WTC11 (cell line): ENCODE data around the gene ECHDC3.

Experiments
- ESRRA ChIP-seq: sonication (generic); formaldehyde crosslinking; IDR thresholded peaks from 2 replicates; pipeline ENCODE4 v1.8.1; 2022; ENCODE audit warnings: mild to moderate bottlenecking, missing genetic modification reagents, borderline replicate concordance
- IRF1 ChIP-seq: sonication (generic); formaldehyde crosslinking; IDR thresholded peaks from 2 replicates; pipeline ENCODE4 v1.8.0; 2023; ENCODE audit warnings: missing genetic modification reagents
- ZNF121 ChIP-seq: sonication (generic); formaldehyde crosslinking; IDR thresholded peaks from 2 replicates; pipeline ENCODE4 v1.8.0; 2023; ENCODE audit warnings: missing genetic modification reagents
- TF ChIP-seq, protein P1 (sequence below): fragments of 200-600 bp; IDR thresholded peaks from 2 replicates; pipeline ENCODE4 v1.8.0; 2022; ENCODE audit warnings: antibody characterized with exemption

GRCh38 chr10:11729790-11730315 lies 12.3 kb upstream of the ECHDC3 start:
- TF ChIP-seq, protein P1, sequence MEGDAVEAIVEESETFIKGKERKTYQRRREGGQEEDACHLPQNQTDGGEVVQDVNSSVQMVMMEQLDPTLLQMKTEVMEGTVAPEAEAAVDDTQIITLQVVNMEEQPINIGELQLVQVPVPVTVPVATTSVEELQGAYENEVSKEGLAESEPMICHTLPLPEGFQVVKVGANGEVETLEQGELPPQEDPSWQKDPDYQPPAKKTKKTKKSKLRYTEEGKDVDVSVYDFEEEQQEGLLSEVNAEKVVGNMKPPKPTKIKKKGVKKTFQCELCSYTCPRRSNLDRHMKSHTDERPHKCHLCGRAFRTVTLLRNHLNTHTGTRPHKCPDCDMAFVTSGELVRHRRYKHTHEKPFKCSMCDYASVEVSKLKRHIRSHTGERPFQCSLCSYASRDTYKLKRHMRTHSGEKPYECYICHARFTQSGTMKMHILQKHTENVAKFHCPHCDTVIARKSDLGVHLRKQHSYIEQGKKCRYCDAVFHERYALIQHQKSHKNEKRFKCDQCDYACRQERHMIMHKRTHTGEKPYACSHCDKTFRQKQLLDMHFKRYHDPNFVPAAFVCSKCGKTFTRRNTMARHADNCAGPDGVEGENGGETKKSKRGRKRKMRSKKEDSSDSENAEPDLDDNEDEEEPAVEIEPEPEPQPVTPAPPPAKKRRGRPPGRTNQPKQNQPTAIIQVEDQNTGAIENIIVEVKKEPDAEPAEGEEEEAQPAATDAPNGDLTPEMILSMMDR = no peak
- TF ChIP-seq ZNF121 (CRISPR knock-in tag) (no peak), ESRRA (no peak), IRF1 (CRISPR knock-in tag) (no peak)
